ENCODE measurements around the gene CMIP. TPM values are rescaled to one million over a fixed set of nuclear protein-coding genes. Genes with fewer than 3 reads are reported as not detected.

Gene CMIP
- total RNA-seq, 2 experiments from 2014 or later: 28.1 to 29.7 TPM

DNA sequence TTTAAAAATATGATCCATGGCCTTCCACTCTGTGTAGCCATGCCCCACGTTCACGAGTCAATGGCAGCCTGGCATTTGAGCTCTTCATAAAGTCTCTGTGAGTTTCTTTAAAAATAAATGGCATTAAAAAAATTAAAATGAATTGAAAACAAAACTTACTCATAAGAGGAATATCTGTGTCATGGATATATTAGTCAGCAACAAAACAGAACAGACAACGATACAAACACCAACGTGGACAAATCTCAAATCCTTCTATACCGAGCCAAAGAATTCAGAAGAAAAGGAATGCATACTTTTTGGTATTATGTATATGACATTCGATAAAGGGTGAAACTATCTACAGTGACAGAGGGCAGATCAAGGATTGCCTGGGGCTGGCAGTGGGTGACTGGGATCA lies 8.2 kb upstream of the CMIP start:
- DNase-seq: no peak
- peaks cover 9% of the 10 kb centered on the region for H3K27me3 Mint-ChIP-seq
- no peaks in the 10 kb centered on the region for H3K9me3 Mint-ChIP-seq
- H3K4me1 Mint-ChIP-seq: peaks cover 3% of the 10 kb centered on the region
- H3K27ac Mint-ChIP-seq: no peak overlapping the region
- no peak overlapping the region for H3K4me3 Mint-ChIP-seq
- H3K36me3 Mint-ChIP-seq: no peaks in the 10 kb centered on the region

DNA sequence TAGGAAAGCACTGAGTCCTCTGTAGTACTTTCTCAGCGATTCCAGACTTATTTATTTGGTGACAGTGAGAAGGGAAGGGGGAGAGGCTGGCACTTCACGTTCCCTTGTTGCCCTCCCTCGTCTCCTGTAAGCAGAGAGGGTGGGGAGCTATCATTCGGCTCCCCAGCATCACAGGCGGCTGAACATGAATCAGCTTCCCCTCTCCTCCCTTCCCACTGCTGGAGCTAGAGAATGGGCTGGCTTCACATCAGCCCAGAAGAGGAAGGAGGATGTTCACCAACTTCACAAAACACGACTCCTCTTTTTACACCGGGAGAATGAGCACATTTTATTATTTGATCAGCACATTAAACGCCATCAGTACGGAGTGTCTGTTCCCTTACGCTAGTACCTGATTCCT lies 6.7 kb upstream of the CMIP start:
- no peaks in the 10 kb centered on the region for H3K9me3 Mint-ChIP-seq
- no peaks in the 10 kb centered on the region for H3K36me3 Mint-ChIP-seq
- no peak overlapping the region for H3K4me3 Mint-ChIP-seq
- peaks cover 3% of the 10 kb centered on the region for H3K4me1 Mint-ChIP-seq
- no peak overlapping the region for H3K27ac Mint-ChIP-seq
- H3K27me3 Mint-ChIP-seq: peaks cover 9% of the 10 kb centered on the region
- DNase-seq: no peak

DNA sequence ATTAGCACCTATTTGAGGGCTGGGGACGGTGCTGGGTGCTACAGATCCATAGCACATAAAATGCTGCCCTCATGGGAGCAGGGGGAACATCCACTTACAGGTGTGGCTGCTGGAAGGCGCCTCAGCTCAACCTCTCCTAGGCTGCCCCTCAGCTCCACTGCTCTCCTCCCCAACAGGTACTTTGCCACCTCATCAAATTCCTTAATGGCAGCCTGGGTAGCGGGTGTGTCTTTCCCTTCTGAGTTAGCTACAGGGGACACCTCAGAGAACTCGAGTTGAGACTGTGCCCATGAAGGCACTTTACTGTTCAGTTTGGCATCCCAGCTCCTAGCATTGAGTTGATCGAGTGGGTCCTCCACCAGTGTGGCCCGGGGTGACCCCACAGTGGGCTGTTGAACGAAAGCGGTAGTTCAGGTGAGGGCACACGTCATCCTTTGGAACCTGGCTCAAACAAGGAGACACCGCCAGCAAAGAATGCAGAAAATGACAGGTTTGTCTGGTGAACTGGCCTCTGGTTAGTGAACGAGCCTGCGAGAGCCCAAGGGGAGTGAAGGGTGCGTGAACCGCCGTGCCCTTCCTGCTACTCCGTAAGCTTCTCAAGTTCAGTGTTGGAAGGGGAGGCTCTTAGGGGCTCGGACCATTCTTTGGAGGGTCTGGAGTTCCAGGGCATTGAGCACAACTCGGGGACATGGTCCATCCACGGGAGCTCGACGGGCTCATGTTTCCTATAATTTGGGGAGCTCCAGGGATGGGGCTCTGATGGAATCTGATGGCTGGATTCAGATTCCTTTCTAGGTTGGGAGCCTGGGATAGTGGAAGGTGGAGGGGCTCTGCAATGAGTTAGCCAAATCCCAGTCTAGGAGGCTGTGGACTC lies 3.5 kb upstream of the CMIP start:
- no peaks in the 10 kb centered on the region for H3K9me3 Mint-ChIP-seq
- H3K4me1 Mint-ChIP-seq: peaks cover 10% of the 10 kb centered on the region
- DNase-seq: no peak
- no peak overlapping the region for H3K4me3 Mint-ChIP-seq
- peaks cover 2% of the 10 kb centered on the region for H3K36me3 Mint-ChIP-seq
- no peak overlapping the region for H3K27ac Mint-ChIP-seq
- H3K27me3 Mint-ChIP-seq: peaks cover 9% of the 10 kb centered on the region

DNA sequence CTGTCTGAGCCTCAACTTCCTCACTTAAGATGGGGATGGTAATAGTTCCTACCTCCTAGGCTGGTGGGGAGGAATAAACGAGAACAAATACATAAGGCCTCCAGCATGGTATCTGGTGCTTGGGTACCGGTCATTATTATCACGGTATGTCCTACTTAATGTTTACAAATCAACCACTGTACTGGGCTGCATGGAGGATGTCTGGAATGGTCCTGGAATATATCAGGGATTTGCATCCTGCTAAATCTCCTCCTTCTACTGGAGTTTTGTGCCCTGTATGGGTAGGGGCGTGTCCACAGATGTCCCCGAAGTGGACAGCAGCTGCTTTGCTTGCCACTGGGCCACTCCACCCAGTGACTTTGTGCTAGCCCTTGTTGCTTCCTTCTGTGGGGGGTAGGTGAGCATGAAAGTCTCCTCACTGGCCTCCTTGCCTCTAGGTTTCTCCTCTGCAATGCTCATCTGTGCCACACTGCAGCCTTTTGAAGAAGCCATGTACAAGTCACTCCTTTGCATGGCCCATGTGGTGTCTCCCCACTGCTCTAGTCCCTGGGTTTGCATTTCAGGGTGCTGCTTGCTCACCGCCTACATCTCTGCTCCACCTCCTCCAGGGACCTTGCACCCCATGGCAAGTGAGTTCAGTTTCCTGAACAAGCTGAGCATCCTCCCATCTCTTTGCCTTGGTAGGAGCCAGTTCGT lies 2.2 kb upstream of the CMIP start:
- H3K4me1 Mint-ChIP-seq: peaks cover 22% of the 10 kb centered on the region
- H3K36me3 Mint-ChIP-seq: peaks cover 5% of the 10 kb centered on the region
- no peak overlapping the region for H3K27ac Mint-ChIP-seq
- no peaks in the 10 kb centered on the region for H3K9me3 Mint-ChIP-seq
- H3K27me3 Mint-ChIP-seq: peaks cover 3% of the 10 kb centered on the region
- no peak overlapping the region for H3K4me3 Mint-ChIP-seq
- DNase-seq: no peak

DNA sequence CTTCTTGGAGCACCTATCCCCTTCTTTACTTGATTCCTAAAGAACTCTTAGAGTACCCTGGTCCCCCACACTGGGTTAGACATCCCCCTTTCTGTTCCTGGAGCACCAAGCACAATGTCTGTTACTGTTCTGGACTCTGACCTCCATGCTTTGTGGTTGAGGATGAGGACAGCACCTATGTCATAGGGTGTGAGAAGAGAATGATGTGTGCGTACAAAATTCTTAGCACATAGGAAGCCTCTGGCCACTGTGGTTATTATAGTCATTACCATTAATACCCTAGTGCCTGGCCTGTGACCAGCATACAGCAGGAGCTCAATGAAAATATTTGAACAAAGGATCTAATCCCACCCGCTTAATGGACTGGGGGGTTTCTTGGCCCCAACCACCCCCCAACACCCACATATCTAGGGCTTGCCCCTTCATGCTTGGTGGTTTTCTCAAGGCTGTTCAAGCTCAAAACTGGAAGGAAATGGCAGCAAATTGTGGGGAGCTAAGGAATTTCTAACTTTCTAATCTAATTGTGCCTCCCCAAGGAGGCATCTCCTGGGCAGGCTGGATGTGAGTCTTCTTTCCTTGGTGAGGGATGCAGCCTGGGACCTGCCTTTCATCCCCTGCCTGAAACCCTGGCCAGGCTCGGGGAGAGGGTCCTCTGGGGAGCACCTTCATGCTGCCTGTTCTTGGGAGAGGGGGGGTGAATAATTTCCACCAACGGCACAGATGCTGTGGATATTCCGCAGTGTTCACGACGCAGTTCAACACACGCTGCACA lies 1.5 kb upstream of the CMIP start:
- DNase-seq: no peak
- Mint-ChIP-seq H3K36me3 (peaks cover 5% of the 10 kb centered on the region), H3K27me3 (no peaks in the 10 kb centered on the region), H3K4me3 (peak overlapping the region; percentile 67), H3K9me3 (no peaks in the 10 kb centered on the region), H3K27ac (peak overlapping the region; percentile 63), H3K4me1 (peaks cover 25% of the 10 kb centered on the region)

DNA sequence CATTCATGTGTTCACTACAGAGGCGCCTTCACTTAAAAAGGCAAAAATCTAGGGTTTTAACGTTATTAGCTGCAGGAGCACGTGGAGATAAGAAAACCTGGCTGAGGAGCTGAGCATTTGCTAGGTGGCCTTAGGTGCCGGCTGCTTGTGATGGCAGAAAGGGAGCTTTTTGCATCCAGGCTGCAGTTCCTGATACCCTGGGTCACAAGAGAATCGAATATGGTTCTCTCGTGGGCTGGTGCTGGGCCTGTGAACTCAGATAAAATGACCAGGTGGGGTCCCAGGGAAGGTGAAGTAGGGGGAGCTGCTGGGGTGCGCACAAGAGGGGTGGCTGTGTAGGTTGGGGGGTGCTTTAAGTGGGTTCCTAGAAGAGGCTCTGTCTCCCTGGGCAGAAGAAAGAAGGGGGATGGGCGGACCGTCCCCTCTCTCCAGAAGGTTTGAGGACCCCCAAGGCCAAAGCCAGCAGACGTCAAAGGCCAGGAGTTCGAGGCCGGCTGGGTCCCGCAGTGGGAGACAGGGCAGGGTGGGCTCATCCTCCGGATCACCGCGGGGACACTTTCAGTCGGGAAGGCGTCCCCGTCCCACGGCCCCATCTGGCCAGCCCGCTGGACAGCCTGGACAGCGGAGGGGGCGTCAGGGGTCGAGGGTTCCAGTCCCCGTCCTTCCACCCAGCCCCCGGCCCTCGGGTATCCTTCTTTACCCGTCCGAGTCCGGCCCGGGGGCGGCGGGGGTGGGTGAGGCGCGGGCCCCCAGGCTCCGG lies 740 bp upstream of the CMIP start:
- H3K27me3 Mint-ChIP-seq: no peaks in the 10 kb centered on the region
- H3K9me3 Mint-ChIP-seq: no peaks in the 10 kb centered on the region
- DNase-seq: no peak

DNA sequence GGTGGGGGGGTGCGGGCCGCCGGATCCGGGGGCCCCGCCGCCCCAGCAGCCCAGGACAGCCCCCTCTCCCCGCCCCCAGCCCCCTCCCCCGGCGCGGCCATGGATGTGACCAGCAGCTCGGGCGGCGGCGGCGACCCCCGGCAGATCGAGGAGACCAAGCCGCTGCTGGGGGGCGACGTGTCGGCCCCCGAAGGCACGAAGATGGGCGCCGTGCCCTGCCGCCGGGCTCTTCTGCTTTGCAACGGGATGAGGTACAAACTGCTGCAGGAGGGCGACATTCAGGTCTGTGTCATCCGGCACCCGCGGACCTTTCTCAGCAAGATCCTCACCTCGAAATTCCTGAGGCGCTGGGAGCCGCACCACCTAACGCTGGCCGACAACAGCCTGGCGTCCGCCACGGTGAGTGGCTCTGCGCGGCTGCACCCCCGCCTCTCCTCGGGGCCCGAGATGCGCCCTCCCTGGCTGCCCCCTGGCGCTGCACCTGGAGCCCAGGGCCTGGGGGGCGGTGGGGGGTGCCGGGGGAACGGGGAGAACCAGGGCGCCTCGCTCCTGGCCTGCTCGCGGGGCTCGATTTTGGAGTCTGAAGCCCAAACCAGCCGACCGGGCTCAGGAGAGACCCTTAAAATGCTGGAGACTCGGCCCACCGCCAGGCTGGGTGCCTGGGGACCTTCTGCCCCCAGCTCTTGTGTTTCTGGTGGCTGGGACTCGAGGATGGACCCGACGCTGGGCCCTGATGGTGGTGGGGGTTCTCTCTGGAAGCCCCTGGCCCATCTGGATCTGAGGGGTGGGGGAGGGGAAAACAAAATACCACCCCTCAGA lies 744 bp downstream of the CMIP start:
- DNase-seq: peak; percentile 64
- H3K27me3 Mint-ChIP-seq: no peaks in the 10 kb centered on the region
- peak overlapping the region; percentile 90 for H3K4me3 Mint-ChIP-seq
- H3K4me1 Mint-ChIP-seq: peaks cover 44% of the 10 kb centered on the region
- H3K9me3 Mint-ChIP-seq: no peaks in the 10 kb centered on the region
- H3K36me3 Mint-ChIP-seq: peaks cover 11% of the 10 kb centered on the region
- H3K27ac Mint-ChIP-seq: peak overlapping the region; percentile 83

More for the DNA sequence above, 740 bp upstream of the CMIP start:
- Mint-ChIP-seq H3K36me3 (peaks cover 5% of the 10 kb centered on the region), H3K4me1 (peaks cover 29% of the 10 kb centered on the region), H3K4me3 (peak overlapping the region; percentile 67), H3K27ac (peak overlapping the region; percentile 63)

DNA sequence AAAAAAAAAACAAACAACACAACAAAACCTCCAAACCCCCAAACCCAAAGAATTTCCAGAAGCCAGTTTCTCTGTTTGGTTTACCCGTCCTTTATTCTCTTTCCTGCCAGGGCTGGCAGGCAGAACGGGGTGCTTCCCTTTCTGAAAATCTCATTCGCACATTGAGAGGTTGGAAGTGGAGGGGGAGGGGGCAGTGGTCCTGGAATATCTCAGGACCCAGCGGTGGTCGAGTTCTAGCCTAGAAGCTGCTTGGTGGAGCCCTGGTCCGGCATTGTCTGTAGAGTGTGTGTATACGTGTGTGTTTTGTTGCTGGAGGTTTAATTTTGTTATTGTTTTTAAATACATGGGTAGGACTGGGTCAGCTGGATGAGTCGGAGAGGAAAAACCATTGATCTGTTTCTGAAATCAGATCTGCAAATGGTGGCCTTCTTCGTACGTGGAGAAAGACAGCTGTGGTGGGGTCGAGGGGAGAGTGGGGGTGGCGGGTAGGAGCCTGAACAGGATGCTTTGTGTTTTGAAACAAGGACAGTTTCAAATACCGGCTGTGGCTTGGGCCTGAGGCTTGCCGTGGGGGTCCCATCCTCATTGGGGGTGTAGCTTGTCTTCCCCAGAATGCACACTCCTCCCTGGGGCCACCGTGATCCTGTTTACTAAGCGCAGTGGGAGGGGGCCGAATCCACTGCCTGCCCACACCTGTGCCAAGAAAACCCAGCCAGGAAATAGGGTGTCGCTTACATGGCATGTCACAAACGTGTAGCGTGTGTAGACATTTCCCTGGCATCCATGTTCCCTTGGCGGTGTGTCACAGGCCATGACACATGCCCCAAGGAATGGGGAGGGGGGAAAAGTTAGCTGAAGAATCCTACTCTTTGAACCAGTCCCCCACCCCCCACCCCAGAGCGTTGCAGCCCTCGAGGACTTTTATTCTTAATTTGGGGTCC lies 1.6 kb downstream of the CMIP start:
- Mint-ChIP-seq H3K4me3 (peak overlapping the region; percentile 90), H3K4me1 (peaks cover 52% of the 10 kb centered on the region), H3K9me3 (peaks cover 8% of the 10 kb centered on the region), H3K27me3 (no peaks in the 10 kb centered on the region), H3K27ac (peak overlapping the region; percentile 83), H3K36me3 (peaks cover 17% of the 10 kb centered on the region)
- DNase-seq: peak; percentile 29

DNA sequence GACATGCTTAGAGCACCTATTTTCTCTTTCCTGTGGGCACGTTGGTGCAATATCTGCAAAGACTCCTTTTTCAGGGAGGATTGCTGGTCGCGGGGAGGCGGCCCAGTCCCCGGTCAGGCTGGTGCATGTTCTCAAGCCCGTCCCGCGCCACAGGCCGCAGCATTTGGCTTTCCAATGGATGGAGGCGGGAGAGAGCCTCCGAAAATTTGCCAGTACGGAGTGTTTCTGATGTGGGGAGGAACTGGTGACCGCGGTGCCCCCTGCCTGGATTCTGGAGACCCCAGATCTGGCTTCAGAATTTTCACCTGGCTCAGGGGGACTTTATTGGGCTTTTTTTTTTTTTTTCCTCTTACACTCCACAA lies 2.3 kb downstream of the CMIP start:
- H3K4me1 Mint-ChIP-seq: peaks cover 59% of the 10 kb centered on the region
- DNase-seq: no peak
- H3K27me3 Mint-ChIP-seq: no peaks in the 10 kb centered on the region
- peak overlapping the region; percentile 83 for H3K27ac Mint-ChIP-seq
- peaks cover 11% of the 10 kb centered on the region for H3K9me3 Mint-ChIP-seq
- peak overlapping the region; percentile 90 for H3K4me3 Mint-ChIP-seq
- peaks cover 21% of the 10 kb centered on the region for H3K36me3 Mint-ChIP-seq

DNA sequence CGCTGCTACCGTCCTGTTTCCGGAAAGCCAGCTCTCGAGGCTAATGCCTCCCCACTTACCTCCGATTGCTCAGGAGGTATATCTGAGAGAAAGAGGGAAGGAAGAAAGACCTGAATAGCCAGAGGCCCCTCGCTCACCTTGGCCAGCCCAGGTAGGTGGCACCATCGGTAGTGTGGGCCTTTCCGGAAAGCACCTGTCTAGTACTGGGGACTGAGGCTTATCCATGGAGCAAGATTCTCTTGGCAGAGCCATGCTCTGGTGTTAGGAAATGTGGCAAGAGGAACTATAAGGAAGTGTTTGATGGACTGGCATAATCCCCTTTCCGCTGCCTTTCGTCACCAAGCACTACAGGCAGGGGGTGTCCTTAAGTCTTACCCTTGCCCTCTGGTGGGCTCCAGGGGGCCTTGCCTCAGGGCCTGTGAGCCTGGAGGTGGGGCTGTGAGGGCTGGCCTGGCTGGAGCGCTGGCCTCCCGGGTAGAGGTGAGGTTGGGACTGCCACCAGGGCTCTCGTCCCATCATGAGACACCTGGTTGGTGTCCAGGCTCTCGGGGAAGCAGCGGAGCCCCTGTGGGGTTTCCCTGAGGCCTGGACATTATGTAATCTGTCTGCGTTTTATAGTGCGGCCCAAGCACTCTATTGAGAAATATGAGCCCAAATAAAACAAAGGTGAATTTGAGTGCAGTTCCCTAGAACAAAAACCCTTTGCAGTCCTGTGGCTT lies 2.9 kb downstream of the CMIP start:
- H3K4me1 Mint-ChIP-seq: peaks cover 65% of the 10 kb centered on the region
- peaks cover 11% of the 10 kb centered on the region for H3K9me3 Mint-ChIP-seq
- no peaks in the 10 kb centered on the region for H3K27me3 Mint-ChIP-seq
- no peak overlapping the region for H3K27ac Mint-ChIP-seq
- H3K36me3 Mint-ChIP-seq: peaks cover 25% of the 10 kb centered on the region
- H3K4me3 Mint-ChIP-seq: peak overlapping the region; percentile 90
- DNase-seq: no peak

DNA sequence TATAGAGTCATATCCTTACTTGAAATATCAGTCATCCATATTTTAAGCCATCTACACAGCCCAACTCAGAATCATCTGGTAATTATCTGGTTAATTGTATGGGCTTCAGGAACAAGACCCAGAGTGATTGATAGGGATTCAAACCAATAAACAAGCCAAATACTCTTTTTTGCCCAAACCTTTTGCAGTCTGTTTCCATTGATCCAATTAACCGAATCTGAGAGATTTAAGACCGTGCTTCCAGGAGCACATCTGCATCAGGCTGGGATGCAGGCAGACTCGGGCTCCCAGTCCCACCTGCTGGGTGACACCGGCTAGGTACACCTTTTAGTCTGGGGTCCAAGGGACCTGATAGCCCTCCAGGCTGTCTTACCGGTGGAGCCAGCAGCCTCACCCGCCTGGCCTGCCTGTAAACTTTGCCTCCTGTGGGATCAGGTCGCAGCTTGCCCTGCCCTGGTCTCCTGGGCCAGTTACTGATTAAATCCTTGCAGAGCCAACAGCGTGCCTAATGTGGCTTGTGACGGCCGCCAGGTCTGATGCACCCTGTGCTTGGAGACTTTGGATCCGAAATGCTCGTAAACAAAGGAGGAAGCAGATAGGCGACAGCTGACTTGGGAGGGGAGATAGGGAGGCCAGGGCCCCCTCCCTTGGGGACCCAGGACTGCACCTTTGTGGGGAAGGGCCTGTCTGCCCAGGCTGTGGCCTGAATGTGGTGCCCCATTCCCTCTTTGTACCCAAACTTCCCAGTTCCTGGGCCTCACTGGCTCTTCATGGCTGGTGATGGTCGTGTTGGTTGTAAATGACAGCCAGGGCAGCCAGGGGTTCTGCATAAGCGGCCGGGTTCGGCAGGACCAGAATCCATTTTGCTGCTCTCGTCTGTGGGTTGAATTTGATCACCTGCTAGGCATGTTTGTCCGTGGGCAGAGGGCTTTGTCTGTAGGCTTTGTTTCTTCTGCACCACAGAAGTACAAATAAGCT lies 3.8 kb downstream of the CMIP start:
- H3K4me1 Mint-ChIP-seq: peaks cover 69% of the 10 kb centered on the region
- no peak overlapping the region for H3K27ac Mint-ChIP-seq
- H3K9me3 Mint-ChIP-seq: peaks cover 11% of the 10 kb centered on the region
- no peak overlapping the region for H3K4me3 Mint-ChIP-seq
- H3K36me3 Mint-ChIP-seq: peaks cover 25% of the 10 kb centered on the region
- no peaks in the 10 kb centered on the region for H3K27me3 Mint-ChIP-seq
- DNase-seq: no peak

DNA sequence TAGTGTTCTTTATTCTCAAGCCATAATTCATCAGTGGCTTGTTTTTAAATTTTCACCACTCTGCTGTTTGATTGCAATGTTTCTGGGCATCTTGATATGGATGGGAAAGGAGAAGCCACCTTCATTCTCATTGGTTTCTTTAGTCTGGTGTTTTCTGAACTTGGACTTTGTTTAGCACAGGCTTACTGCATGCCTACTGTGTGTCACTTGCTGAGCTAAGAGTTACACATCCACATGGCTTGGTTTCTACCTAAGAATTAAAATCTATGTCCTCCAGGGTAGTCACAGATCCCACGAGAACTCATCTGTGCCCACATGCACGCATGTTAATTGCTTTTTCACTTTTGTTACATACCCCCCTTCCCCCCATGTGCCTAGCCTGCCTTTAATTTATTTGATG lies 4.6 kb downstream of the CMIP start:
- Mint-ChIP-seq H3K27me3 (no peaks in the 10 kb centered on the region), H3K27ac (no peak overlapping the region), H3K4me3 (no peak overlapping the region), H3K4me1 (peaks cover 72% of the 10 kb centered on the region), H3K36me3 (peaks cover 25% of the 10 kb centered on the region), H3K9me3 (peaks cover 11% of the 10 kb centered on the region)
- DNase-seq: no peak
